GM19328 (cell line): ENCODE measurements around the gene SETD9.

Experiments
- ATAC-seq: cut with Tn5 transposase; IDR thresholded peaks from one replicate; pipeline ENCODE4 v1.9.1; 2021; ENCODE audit warnings: mild to moderate bottlenecking, moderate library complexity; ENCODE audit not compliant: unreplicated experiment

The SETD9 gene, protein sequence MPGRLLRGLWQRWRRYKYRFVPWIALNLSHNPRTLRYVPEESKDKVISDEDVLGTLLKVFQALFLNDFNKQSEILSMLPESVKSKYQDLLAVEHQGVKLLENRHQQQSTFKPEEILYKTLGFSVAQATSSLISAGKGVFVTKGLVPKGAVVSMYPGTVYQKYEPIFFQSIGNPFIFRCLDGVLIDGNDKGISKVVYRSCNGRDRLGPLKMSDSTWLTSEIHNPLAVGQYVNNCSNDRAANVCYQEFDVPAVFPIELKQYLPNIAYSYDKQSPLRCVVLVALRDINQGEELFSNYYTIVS

DNA sequence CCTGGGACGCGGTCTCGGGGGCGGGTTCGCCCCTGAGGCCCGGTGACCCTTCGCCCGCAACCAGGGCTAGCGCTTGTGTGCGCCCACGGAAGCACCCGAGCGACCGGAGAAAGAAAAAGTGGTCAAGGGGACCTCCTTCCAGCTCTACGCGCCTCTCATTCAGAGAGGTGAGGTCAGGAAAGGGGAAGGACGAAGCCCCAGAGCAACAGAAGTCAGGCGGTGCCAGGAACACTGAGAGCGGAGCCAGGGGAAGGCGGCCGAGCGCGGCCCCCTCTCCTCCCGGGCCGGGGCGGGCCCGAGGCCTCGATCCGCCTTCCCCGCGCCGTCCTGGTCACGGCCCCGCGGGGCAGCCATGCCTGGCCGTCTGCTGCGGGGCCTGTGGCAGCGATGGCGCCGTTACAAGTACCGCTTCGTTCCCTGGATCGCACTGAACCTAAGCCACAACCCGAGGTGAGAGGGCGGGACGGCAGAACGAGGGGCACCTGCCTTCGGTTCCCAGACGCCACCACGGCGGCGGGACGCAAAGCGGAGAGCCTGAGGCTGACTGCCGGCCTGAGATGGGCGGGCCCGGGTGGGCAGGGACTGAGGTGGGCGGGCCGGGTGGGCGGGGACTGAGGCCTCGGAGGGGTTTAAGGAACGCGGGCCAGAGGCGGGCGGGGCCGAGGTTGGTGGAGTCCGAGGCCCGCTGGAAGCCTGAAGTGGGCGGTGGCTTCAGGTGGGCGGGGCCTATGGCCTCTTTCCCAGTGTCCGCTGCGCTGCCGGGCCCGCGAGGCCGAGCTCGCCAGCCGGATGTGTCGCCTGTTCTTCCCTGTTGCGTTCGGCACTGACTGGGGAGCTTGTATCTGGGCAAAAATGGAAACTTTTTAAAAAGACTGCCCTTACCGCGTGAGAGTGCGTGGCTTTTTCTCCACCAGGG lies at the start of gene SETD9:
Gene SETD9, plus strand, starts transcription at position 303 of the 916 bp plus-strand sequence. Its CDS starts 50 bp downstream, at position 353.
- ATAC-seq: peak; percentile 82

DNA sequence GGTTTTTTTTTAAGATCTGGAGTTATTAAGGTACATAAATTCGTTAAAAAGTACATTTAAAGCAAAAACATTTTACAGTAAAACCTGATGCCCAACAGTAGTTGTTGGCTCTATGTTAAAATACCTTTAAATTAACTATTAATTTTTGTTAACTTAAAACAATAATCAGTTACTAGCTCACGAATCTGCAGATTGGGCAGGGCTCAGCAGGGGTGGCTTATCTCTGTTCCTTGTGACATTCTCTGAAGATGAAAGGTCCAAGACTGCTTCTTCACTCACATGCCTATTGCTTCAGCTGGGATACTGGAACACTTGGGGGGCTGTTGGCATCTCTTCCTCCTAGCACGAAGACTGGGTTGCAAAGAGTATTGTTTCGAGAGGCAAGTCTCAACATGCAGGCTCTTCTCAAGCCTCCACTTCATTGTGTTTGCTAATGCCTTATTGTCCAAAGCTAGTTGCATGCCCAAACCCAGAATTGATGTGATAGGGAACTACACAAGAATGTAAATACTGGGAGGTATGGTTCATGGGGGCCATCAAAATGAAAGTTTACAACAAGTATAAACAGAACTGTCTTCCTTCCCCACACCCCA lies 47.4 kb upstream of the SETD9 start:
- no peak for ATAC-seq

DNA sequence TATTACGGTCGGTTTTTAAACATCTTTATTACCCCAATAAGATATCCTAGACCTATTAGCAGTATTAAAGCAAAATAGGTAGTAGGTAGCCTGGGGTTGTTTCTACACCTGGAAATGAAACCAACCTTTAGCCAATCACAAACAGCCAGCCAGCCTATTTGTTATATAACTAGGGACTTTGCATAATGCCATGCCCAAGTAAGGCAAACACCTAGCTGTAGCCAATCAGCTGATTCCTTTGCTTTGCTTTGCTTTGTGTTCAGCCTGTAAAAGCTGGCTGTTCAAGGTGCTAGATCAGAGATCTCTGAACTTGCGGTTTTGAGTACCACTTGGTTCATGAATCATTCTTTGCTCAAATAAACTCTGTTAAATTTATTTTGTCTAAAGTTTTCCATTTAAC lies 46.5 kb upstream of the SETD9 start:
- ATAC-seq: no peak

DNA sequence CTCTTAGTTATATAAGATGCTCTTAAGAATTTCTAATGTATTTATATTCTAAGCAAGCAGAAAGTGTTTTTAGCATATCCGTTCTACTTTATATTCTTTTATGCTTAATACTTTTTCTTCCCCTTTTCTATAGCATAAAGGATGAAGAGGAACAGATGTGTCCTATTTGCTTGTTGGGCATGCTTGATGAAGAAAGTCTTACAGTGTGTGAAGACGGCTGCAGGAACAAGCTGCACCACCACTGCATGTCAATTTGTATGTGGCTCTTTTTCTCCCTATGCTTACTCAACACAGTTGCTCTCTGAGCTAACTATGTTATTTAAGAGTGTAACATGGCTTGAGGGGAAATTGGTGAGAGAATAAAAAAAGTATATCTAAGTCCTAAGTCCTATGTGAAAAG lies 37.6 kb upstream of the SETD9 start:
- ATAC-seq: no peak

DNA sequence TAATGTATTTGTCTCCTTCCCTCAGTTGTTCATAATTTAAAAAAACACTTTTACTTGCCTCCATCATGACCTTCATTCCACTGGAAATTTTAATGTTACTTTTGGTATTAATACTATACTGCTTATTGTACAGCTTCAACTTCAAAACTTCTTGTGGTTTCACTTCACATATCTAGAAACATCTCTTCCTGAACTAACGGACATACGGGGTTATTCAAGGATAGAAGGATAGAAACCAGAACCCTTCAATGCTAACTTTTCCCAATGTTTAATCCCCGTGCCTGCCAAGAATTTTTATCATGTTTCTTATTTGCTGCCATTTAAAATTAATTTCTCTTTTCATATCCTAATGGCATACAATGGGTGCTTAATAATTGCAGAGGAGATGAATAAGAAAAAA lies 36.3 kb upstream of the SETD9 start:
- ATAC-seq: no peak

DNA sequence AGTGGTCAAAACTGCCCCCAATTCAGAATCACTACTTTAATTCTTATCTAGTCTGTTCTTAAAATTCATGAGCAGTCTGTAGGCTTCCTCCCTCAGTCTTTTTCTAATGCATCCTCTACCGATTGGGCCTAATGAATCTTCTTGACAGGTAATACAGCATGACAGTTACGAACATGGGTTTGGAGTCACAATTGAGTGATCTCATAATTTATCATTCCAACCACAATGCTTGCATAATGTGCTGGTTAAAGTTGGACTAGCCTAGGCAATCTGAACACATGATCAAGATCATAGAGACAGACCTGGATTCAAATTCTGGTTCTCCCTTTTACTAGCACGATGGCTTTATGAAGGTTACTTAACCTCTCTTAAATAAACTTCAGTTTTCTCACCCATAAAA lies 33.1 kb upstream of the SETD9 start:
- ATAC-seq: no peak

DNA sequence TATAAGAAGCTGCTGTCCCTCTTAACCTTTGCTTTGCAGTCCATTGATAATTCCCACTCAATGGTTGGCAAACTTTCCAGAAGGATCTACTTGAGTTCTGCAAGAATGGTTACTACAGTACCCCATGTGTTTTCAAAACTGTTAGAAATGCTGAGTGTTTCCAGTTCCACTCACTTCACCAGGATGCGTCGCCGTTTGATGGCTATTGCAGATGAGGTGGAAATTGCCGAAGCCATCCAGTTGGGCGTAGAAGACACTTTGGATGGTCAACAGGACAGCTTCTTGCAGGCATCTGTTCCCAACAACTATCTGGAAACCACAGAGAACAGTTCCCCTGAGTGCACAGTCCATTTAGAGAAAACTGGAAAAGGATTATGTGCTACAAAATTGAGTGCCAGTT lies 27.8 kb upstream of the SETD9 start:
- no peak for ATAC-seq

DNA sequence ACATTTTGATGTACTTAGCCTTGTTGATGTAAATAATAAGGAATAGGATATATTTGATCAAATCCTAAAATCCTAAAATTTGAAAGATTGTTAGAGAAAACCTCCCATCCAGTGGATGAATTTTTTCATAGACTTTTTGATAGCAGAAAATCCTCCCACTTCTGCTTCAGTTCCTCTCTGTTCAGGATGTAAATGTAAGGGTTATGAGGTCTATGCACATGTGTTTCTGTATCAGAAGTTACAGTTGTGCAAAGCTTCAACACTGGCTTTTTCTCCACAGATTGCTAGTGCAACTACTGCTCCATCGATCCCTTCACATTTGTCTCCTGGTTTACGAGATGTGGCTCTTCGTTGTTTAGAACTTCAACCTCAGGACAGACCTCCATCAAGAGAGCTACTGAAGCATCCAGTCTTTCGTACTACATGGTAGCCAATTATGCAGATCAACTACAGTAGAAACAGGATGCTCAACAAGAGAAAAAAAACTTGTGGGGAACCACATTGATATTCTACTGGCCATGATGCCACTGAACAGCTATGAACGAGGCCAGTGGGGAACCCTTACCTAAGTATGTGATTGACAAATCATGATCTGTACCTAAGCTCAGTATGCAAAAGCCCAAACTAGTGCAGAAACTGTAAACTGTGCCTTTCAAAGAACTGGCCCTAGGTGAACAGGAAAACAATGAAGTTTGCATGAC lies 16.0 kb upstream of the SETD9 start:
- no peak for ATAC-seq

DNA sequence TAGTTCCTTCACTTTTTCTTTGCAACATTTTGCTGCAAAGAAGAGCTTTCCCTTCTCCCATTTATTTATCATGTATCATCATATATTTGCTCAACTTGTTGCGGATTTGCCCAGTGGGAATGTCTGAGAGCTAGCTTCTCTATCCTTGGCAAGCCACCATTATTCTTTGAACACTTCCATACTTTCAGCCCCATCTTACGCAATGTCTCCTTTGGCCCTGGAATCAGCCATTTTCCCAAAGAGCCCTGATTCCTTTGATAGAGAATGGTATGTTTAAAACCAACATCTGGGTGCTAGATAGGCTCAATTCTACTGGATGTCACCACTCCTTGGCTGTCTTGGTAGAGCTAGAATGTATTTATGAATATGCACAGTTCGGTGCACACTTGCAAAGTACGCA lies 12.6 kb upstream of the SETD9 start:
- ATAC-seq: no peak

DNA sequence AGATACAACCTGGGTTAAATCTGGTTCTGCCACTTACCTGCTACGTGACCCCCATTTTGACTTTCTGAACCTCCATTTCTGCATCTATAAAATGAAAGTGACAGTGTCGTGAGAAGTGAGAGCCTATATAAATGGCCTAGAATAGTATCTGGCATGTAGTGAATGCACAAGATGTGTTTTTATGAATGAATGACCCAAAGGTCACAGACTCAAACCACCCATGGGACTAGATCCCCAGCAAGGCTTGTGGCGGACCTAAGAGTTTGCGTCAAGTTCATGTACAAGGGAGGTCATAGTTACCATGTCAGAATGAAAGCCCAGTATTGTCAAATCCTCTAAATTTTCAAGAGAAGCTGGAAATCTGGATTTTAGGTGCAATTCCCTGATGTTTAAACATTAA lies 11.2 kb upstream of the SETD9 start:
- ATAC-seq: no peak

DNA sequence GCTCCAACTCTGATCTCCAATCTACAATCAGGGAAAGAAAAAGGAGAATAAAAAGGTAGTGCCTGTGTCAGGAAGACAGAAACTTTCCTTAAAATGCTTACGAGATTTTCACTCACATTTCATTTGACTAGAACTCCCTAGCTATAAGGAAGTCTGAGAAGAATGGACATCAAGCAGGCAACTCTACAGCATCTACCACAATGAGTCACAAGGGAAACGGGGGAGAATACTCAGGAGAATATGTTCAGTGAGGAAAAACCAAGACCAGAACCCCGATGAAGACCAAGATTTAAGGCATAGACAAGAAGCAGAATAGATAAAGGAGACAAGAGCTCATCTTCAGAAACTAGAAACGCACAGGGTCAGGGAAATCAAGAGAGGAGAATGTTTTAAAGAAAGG lies 9.0 kb upstream of the SETD9 start:
- no peak for ATAC-seq

DNA sequence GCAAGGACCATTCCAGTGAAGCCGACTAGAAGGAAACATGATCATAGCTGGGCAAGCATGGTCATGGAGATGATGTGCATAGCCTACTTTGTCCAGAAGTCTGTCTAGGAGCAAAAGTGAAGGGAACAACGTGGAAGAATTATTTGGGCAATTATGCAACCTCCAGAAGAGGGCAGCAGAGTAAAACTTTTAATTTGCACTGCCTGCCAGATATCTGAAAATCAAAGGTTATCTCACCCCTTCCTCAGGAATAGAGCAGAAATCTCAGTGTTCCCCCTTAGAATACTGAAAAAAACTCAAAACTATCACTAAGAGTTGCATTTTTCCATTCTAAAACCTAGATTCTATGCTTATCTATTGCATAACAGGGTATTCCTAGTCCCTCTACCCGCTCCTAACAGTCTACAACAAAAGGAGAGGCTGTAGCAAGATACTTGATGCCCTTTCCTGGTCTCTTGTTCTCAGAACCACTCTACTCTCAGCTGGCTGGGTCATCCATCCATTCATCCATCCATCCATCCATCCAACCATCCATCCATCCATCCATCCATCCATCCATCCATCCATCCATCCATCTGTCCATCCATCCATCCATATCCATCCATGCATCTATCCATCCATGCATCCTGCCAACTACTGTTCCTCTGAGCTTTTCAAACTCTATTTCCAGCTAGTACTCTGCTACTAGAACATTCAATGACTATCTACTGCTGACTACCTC lies 8.4 kb upstream of the SETD9 start:
- ATAC-seq: no peak

DNA sequence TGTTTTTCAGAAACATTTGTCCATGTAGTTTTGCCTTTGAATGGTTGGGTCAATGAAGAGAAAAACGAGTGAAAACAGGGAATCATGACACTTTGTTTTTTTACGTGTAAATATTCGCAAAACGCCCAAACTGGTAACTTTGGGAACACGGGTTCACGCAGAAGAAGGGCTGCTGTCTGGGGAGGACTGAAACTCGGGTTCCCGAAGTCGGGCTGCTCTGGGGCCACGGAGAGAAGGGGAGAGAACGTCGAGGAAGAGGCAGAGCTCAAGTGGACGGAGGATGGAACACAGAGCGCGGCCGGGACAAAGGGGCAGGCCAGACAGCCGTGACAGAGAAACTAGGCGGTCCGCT lies 478 bp upstream of the SETD9 start:
- peak; percentile 30 for ATAC-seq

DNA sequence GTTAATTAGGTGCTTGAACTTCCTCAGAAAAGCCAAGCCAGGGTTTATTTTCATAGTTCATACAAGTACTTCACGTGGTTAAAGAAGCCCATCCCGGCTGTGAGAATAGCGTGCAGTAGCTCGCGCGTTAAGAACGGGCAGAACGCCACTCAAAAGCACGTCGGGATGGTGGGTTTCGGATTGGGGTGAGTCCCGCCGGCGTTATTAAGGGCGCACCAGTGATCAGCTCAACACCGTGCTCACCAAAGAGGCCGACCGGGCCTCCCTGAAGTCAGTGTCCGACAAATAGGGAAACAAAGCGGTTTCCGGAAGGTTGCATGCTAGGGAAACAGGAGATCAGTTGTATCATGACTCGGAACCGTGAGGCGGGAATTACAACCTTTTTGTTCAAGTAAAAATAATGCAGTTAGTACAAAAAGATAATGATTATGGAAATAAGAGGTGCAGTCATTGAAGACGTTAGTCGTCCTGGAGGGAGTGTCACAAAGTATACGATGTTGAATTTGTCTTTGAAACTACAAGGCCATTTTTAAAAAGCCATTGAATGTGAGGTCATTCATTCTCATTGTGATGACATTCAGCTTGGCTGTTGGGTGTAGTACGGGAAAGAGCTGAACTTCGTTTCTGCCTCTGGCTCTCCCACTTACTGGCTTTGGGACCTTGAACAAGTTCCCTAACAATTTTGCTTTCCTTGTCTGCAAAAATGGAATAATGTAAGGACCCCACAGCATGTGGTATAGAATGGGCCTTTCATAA lies 992 bp downstream of the SETD9 start:
- peak; percentile 19 for ATAC-seq

DNA sequence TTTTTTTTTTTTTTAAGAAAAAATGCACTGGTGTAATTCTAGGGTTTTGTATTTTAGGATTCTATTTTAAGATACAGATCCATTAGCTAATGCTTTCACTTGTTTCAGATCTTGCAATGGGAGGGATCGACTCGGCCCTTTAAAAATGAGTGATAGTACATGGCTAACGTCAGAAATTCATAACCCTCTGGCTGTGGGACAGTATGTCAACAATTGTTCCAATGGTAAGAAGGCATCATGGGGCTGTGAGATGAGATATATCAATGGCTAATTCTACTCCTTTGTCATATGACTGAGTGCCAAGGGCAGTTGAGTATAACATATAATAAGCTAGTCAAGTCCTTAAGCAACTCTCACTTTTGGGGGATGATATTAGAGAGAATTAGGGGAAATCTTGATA lies 4.4 kb downstream of the SETD9 start:
- no peak for ATAC-seq

DNA sequence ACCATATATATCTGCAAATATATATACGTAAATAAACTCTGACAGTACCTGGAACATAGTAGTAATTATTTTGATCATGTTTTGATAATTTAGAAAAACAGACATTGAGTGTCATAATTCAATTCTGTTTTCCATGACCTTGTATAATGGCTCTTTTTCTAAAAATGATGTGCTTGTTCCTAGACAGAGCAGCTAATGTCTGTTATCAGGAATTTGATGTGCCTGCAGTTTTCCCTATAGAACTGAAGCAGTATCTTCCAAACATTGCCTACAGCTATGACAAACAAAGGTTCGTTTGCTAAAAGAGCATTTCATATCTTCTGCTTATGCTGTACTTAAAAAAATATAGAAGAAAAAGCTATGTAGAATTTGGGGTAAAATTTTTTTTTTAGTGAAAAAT lies 5.3 kb downstream of the SETD9 start:
- no peak for ATAC-seq

DNA sequence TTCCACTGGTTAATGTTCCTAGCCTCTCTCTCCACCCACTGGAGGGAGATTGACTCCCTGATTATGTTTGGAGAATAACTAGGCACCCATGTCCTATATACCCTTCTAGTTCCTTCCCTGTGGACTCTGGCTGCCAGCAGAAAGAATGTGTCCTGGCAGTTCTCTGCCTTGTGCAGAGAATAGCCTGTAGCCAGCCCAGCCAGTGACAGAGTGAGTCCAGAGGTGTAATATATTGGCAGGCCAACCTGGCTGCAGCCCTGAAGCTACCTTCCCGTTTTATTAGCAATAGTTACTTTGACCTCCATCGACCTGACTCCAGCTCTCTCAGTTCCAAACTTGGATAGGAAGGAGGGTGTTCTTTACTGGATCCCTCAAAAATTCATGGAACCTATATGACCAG lies 8.1 kb downstream of the SETD9 start:
- ATAC-seq: no peak

DNA sequence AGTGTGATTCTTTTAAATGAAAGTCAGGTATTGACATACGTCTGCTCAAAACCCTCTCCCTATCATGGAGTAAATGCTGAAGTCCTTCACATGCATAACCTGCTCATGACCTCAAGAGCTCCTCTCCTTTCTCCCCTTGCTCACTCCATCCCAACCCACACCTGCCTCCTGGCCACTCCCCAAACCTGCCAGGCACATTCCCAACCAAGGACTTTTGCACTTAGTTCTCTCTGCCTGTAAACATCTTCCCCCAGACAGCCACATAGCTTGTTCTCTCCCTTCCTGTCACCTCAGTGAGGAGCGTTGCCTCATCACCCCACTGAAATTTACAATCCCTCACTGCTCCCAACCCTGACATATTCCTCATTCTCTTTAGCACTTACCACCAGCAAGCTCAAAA lies 8.7 kb downstream of the SETD9 start:
- no peak for ATAC-seq

DNA sequence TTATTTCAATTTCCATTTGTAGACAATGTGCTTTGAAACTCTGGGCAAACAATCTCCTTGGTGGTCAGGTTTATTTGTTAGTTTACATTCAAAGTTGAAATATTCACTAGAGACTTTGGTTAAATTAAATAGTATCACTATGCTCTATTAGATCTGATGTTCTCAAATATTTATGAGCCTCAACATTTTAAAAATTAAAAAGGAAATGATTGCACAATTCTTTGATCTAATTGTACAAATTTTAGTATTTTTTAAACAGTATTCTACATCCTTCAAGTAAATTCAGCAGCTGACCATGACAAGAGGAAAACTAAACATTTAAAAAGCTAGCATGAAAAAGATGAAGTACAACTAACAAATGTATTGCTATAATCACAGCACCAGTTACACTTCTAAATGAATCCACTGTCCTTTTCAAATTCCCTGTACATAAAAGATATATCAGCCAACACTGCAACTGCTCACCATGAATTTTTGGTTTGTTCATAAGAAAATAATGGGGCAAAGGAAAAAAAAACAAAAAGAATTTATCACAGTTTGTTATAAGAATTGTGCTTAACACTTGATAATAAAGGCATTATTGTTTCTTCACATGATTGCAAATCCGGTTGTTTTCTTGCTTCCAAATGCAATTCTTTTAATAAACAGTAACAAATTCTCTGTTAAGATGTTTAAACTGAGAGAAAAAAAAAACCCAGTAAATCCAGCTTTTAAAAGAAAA lies 10.7 kb downstream of the SETD9 start:
- no peak for ATAC-seq
